ENCODE data around the gene ATXN7L1. TPM values are rescaled to one million over a fixed set of nuclear protein-coding genes. Genes with fewer than 3 reads are reported as not detected.

Gene ATXN7L1
- total RNA-seq, 2 experiments from 2014 or later = 3.8 to 4.3 TPM

DNA sequence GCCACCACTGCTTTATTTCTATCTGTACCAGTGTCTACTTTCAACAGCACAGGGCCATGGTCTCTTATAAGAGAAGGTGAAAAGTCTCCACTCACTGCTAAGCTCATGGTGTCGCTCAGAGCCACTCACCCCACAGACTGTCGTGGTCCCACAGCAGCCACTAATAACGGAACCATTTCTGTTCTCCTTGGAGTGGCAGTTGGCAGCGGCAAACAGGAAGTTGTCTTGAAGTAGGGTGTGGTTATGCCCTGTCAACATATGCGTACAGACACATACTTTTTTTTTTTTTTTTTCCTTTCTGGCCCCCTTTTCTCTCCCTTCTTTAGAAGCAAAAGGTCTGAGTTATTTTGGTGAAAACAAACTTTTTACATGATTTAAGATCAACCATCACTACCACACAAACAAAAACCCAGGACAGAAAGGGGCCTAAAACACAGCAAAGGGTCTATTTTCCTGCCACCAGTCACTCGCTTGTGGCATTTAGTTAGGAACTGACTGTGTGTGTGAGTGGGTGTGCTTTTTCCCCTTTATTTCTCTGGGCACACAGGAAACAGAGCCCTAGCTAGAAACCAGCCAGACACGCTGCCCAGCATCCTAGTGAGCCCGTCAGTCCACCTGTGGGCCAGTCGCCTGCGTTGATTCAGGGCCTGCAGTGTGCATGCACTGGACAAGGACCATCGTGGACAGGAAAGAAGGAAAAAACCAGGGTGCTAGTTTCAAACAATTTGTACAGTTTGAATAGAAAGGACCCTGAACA, 198.4 kb downstream of the ATXN7L1 start:
- POLR2A ChIA-PET = interaction anchor here (0.7 kb wide), 1 partner anchor 11 kb away, joined by 3 read pairs; no protein-coding TSS in a partner anchor
- CTCF ChIA-PET = interaction anchor here (0.8 to 1.6 kb wide), 2 partner anchors 21 to 173 kb away, joined by 3 to 11 read pairs; no protein-coding TSS in a partner anchor

DNA sequence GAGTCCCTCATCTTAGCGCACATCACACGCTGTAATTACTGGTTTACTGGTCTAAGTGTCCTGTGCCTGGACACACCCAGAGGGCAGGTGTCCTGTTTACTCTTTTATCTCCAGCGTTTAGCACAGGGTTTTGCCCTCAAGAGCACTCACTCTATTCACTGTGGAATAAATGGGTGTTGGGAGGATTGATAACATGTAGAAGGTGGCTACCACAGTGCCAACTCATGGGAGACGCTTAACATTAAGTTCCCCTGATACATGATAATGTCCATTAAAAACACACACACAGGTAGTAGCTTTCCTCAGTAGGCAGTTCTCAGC, 199.0 kb downstream of the ATXN7L1 start:
- ChIA-PET CTCF (interaction anchor here (0.8 to 1.6 kb wide), 3 partner anchors 20 to 366 kb away, joined by 3 to 11 read pairs (median 4); no protein-coding TSS in a partner anchor), POLR2A (interaction anchor here (0.7 kb wide), 1 partner anchor 12 kb away, joined by 3 read pairs; no protein-coding TSS in a partner anchor)

GRCh38 chr7:105675934-105676371, 200.4 kb downstream of the ATXN7L1 start:
- ChIA-PET POLR2A (no interaction called here), CTCF (no interaction called here)

- CTCF ChIA-PET = interaction anchor here (1.5 to 4.3 kb wide), 2 partner anchors 15 to 17 kb away, joined by 3 to 17 read pairs; no protein-coding TSS in a partner anchor
- POLR2A ChIA-PET = no interaction called here
Observed at GRCh38 chr7:105674200-105674920, 202.0 kb downstream of the ATXN7L1 start.

DNA sequence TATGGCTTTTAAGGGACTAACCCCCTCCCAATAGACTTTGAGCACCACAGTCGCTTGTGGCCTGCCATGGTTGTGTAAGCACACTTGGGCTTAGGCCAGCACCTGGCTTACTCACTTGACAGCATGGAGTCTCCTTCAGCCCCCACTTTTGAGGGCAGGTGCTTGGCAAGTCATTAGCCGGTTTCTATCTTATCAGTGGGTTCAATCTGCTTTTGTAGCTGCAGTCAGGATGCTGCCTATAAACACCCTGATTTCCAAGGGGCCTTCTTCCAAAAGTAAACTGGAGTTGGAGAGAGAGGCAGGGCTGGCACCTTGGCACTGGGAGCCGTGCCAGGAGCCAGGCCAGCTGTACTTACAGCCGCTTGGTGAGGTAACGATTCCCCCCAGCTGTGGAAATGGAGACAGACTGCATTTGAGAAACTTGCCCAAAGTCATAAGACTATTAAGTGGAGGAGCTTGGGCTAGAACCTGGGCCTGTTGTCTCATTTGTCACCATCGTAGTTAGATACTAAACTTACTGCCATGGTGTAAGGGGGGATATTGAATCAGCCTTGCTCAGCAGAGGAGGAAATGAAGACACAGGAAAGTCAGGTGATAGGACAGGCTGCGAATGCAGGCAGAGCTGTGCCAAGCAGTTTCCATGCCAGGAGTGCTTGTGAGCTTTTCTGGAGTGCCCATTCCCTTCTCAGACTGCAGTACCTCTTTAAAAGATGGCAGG, 202.9 kb downstream of the ATXN7L1 start:
- ChIA-PET CTCF (interaction anchor here (1.5 to 4.3 kb wide), 2 partner anchors 16 kb away, joined by 3 to 17 read pairs; no protein-coding TSS in a partner anchor), POLR2A (no interaction called here)

GRCh38 chr7:105672801-105673200, 203.6 kb downstream of the ATXN7L1 start:
- POLR2A ChIA-PET = no interaction called here
- CTCF ChIA-PET = interaction anchor here (1.5 to 4.3 kb wide), 2 partner anchors 16 kb away, joined by 3 to 17 read pairs; no protein-coding TSS in a partner anchor

GRCh38 chr7:105666324-105666723, 210.1 kb downstream of the ATXN7L1 start:
- ChIA-PET CTCF (interaction anchor here (1.9 kb wide), 1 partner anchor 9 kb away, joined by 8 read pairs; no protein-coding TSS in a partner anchor), POLR2A (no interaction called here)

- ChIA-PET CTCF (interaction anchor here (1.9 kb wide), 1 partner anchor 9 kb away, joined by 8 read pairs; no protein-coding TSS in a partner anchor), POLR2A (no interaction called here)
Observed at GRCh38 chr7:105665684-105666083, 210.7 kb downstream of the ATXN7L1 start.

GRCh38 chr7:105664816-105665525, 211.4 kb downstream of the ATXN7L1 start:
- POLR2A ChIA-PET = no interaction called here
- CTCF ChIA-PET = interaction anchor here (1.9 kb wide), 1 partner anchor 8 kb away, joined by 8 read pairs; no protein-coding TSS in a partner anchor

DNA sequence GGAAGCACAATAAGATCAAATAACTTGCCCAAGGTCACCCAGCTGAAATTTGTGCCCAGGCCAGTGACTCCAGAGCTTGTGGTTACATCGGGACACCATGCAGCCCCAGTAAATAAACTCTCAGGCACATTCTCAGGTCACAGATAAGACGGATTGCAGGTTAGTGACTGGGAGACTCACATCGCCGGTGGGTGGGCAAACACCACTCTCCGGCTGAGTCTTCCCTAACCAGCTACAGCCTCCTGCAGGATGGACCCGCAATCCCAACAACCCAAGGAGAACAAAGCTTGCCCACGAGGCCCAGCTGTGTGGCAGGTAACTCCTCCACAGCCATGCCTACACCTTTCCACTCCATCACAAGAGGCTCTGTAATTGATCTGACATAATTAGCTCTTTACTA, 213.4 kb downstream of the ATXN7L1 start:
- ChIA-PET CTCF (interaction anchor here (0.6 to 1.7 kb wide), 2 partner anchors 10 to 94 kb away, joined by 4 to 5 read pairs; no protein-coding TSS in a partner anchor), POLR2A (no interaction called here)

DNA sequence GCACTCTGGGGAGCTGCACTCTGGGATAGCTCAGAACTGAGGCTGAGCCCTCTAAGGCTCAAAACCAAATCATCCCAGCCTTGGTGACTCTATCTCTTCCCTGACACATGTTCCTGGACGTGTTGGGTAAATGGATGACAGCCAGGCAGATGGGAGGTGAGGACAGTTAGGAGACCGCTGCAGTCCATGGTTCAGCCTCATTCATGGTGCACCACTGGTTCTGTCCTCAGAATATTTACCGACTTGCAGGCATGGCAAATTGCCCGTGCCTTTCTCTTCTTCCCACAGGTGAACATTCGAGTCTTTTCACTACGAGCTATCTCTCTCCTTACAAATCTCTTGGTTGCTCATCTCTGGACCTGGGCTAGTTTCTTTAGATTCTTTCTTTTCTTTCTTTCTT, 214.8 kb downstream of the ATXN7L1 start:
- ChIA-PET CTCF (interaction anchor here (0.6 kb wide), 1 partner anchor 8 kb away, joined by 3 read pairs; no protein-coding TSS in a partner anchor), POLR2A (no interaction called here)

DNA sequence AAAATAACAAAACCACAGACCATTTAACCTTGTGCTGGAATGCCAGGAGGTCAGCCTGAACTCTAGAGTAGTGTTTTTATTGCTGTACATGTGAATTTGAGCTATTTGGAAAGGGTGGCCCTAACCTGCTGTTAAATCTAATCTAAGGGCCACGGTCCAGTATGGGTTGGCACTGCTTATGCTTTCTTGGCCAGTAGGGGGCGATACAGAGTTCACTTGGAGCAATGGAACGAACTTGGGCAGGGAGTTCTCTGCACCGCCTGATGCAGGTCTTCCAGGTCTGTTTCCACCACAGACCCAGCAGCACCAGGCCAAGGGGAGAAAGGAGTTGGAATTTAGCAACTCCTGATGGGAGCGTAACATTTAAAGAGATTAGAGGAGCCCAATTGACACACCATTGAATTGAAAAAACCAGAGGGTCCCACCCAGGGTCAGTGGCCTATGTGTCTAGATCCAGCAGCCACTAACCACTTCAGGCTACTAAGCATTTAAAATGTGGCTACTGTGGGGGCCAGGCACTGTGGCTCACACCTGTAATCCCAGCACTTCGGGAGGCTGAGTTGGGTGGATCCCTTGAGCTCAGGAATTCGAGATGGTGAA, 219.4 kb downstream of the ATXN7L1 start:
- POLR2A ChIA-PET = no interaction called here
- CTCF ChIA-PET = interaction anchor here (0.5 to 2.5 kb wide), 33 partner anchors 9 to 608 kb away, joined by 3 to 17 read pairs (median 3); no protein-coding TSS in a partner anchor

DNA sequence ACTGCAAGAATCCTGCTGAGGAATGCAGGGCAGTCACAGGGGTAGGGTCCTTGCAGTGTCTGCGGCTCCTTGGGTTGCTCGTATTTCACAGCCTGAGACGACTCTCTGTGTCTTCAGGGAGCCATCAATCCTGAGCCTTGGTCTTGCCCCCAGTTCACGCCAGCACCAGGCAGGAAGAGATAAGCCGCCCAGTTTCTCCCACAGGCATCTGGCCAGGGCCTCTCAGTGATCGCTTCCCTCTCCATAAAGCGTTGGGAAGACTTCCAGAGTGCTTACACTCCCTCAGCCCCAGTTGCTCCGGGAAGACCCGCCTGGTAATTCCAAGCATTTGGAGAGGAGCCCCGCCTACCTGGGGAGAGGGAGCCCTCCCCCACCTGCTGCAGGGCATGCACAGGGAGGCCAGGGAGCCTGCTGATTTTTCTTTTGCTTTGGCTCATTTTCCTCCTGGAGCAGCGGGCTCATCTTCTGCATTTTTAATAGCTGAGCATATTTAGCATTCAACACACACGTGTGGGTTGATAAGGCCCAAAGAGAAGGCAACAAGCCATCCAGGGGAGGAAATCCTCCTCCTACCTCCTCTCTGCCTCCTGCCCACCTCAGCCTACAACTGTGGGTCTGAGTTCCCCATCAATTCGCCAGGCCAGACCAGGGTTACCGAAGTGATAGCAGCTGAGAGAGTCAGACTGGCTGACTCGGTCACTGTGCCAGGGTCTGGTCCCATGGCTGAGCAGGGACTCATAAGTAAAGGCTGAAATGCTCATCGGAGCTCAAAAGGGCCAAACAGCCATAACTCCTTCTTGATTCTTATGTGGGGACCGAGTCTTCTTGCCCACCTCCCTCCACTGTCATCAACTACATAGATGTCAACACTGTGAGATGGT, 220.7 kb downstream of the ATXN7L1 start:
- ChIA-PET POLR2A (no interaction called here), CTCF (interaction anchor here (0.9 to 2.5 kb wide), 7 partner anchors 17 to 499 kb away, joined by 3 to 17 read pairs (median 4); no protein-coding TSS in a partner anchor)

- ChIA-PET POLR2A (no interaction called here), CTCF (interaction anchor here (2.1 kb wide), 1 partner anchor 387 kb away, joined by 7 read pairs; no protein-coding TSS in a partner anchor)
Observed at GRCh38 chr7:105655067-105655466, 221.3 kb downstream of the ATXN7L1 start.

DNA sequence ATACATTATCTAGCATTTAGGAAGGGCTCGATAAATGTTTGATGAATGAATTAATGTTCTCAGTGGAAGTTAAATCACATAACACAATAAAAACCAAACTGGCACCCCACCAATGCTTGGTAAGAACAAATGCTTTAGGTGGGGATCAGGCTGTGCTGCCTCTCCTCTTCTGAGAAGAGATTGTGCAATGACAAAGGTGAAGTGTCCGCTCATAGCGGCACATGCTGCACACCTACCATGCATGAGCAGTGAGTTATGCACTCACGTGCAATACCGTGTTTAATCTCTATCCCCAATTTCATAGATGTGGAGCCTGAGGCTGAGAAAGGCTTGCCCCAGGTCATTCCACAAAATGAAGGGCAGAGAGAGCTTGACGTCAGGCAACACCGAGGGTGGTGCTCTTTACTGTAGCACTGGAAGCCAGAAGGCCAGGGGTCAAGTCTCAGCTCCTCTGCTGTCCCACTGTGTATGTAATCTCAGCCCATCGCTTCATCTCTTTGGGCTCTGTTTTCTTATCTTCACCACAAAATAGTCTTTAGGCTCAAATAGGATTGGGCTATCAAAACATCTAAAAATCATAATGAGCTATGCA, 222.2 kb downstream of the ATXN7L1 start:
- POLR2A ChIA-PET = no interaction called here
- CTCF ChIA-PET = interaction anchor here (0.6 to 2.1 kb wide), 2 partner anchors 79 to 388 kb away, joined by 3 to 7 read pairs; no protein-coding TSS in a partner anchor

GRCh38 chr7:105653441-105654005, 222.9 kb downstream of the ATXN7L1 start:
- ChIA-PET CTCF (interaction anchor here (1.4 to 2.0 kb wide), 2 partner anchors 10 to 388 kb away, joined by 5 to 11 read pairs; no protein-coding TSS in a partner anchor), POLR2A (no interaction called here)

All from activated CD8-positive, alpha-beta memory T cell treated with anti-CD3 and anti-CD28 coated beads for 36 hours (primary cell).